Measurements from ENCODE around the gene LPP.

DNA sequence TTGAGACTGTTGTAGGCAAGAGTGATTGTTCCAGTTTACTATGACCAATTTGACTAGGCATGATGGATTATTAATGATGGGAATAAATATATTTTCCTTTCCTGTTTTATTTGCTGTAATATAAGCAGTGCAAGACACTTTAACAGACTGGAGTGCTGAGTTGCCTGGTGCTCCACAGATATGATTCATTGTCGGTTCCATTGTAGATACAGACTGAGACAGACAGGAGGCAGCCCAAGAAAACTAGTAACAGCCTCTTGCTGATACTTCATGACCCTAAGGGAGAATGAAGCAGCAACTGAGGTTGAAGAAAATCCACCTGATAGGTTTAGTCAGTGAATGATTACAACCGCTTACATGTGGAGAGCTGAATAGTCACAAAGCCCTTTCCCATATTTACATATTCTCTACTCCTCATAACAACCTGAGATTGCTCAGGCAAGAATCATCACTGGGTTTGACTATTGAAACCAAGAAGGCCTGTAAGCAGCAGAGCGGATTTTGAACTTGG lies 782.7 kb downstream of the LPP start:
- TF ChIP-seq, protein P1, sequence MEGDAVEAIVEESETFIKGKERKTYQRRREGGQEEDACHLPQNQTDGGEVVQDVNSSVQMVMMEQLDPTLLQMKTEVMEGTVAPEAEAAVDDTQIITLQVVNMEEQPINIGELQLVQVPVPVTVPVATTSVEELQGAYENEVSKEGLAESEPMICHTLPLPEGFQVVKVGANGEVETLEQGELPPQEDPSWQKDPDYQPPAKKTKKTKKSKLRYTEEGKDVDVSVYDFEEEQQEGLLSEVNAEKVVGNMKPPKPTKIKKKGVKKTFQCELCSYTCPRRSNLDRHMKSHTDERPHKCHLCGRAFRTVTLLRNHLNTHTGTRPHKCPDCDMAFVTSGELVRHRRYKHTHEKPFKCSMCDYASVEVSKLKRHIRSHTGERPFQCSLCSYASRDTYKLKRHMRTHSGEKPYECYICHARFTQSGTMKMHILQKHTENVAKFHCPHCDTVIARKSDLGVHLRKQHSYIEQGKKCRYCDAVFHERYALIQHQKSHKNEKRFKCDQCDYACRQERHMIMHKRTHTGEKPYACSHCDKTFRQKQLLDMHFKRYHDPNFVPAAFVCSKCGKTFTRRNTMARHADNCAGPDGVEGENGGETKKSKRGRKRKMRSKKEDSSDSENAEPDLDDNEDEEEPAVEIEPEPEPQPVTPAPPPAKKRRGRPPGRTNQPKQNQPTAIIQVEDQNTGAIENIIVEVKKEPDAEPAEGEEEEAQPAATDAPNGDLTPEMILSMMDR (IDR thresholded peaks at IDR 0.05): no peak
- no peak for TF ChIP-seq POLR2A (IDR thresholded peaks at IDR 0.05)
